ENCODE measurements around the gene TMEM150C. TPM values are rescaled to one million over a fixed set of nuclear protein-coding genes. Genes with fewer than 3 reads are reported as not detected.

Gene TMEM150C
- total RNA-seq, 1 experiment from 2014 or later, result 1.8 TPM

GRCh38 chr4:82610041-82610440 is 48.3 kb upstream of the TMEM150C start:
- in situ Hi-C loops (cut with HindIII; ENCODE audit: low pct_unique_long_range_greater_than_20kb, low sequenced_read_pairs), result no loop called here

GRCh38 chr4:82606622-82607021 is 44.8 kb upstream of the TMEM150C start:
- H3K36me3 ChIP-seq (ENCODE audit: control insufficient read depth, insufficient read depth, low read length), result no peaks in the 10 kb centered on the region
- H3K27me3 ChIP-seq (ENCODE audit: control insufficient read depth, insufficient read depth, low read length), result no peaks in the 10 kb centered on the region
- no peak for TF ChIP-seq TCF7L2 (IDR thresholded peaks at IDR 0.05; ENCODE audit: low read depth, low read length)
- TF ChIP-seq POLR2AphosphoS5 (IDR thresholded peaks at IDR 0.05; ENCODE audit: low read depth, low read length), result no peak
- no peak for TF ChIP-seq SIN3A (IDR thresholded peaks at IDR 0.05; ENCODE audit: borderline replicate concordance, insufficient read depth, low read depth, low read length)
- TF ChIP-seq CTCF (IDR thresholded peaks at IDR 0.05), result no peak
- TF ChIP-seq REST (IDR thresholded peaks at IDR 0.05; ENCODE audit: insufficient read depth in 1 of 2, low read depth in 2 of 2, low read length in 1 of 2), result no peak
- intact Hi-C loops (cut with micrococcal nuclease; ENCODE audit: unreplicated experiment) (no loop called here), in situ Hi-C loops (cut with HindIII; ENCODE audit: low pct_unique_long_range_greater_than_20kb, low sequenced_read_pairs) (no loop called here)
- ChIA-PET POLR2A (no interaction called here), CTCF (no interaction called here)
- no peak for DNase-seq (ENCODE audit: low read depth, low spot score)
- no peaks in the 10 kb centered on the region for H3K4me1 ChIP-seq (ENCODE audit: control insufficient read depth, insufficient read depth, low read length)
- no peak overlapping the region for H3K4me3 ChIP-seq (ENCODE audit: low read depth in 2 of 2, low read length in 2 of 2)
- H3K9me3 ChIP-seq (ENCODE audit: control insufficient read depth, insufficient read depth, low read depth, low read length), result no peaks in the 10 kb centered on the region
- no peak overlapping the region for H3K27ac ChIP-seq (ENCODE audit: low read length)
- ATAC-seq, result no peak
- BruUV-seq (replicated peaks), result no TSS peak

More at GRCh38 chr4:82610041-82610440, 48.3 kb upstream of the TMEM150C start:
- intact Hi-C loops (cut with micrococcal nuclease; ENCODE audit: unreplicated experiment), result no loop called here
- TF ChIP-seq CTCF (IDR thresholded peaks at IDR 0.05) (no peak), POLR2AphosphoS5 (IDR thresholded peaks at IDR 0.05; ENCODE audit: low read depth, low read length) (no peak), SIN3A (IDR thresholded peaks at IDR 0.05; ENCODE audit: borderline replicate concordance, insufficient read depth, low read depth, low read length) (no peak), TCF7L2 (IDR thresholded peaks at IDR 0.05; ENCODE audit: low read depth, low read length) (no peak), REST (IDR thresholded peaks at IDR 0.05; ENCODE audit: insufficient read depth in 1 of 2, low read depth in 2 of 2, low read length in 1 of 2) (no peak)
- H3K36me3 ChIP-seq (ENCODE audit: control insufficient read depth, insufficient read depth, low read length), result no peaks in the 10 kb centered on the region
- no TSS peak for BruUV-seq (replicated peaks)
- no peaks in the 10 kb centered on the region for H3K4me1 ChIP-seq (ENCODE audit: control insufficient read depth, insufficient read depth, low read length)
- ChIA-PET POLR2A (no interaction called here), CTCF (no interaction called here)
- no peak overlapping the region for H3K27ac ChIP-seq (ENCODE audit: low read length)
- DNase-seq (ENCODE audit: low read depth, low spot score) (no peak), ATAC-seq (no peak)
- no peak overlapping the region for H3K4me3 ChIP-seq (ENCODE audit: low read depth in 2 of 2, low read length in 2 of 2)
- H3K9me3 ChIP-seq (ENCODE audit: control insufficient read depth, insufficient read depth, low read depth, low read length), result no peaks in the 10 kb centered on the region
- H3K27me3 ChIP-seq (ENCODE audit: control insufficient read depth, insufficient read depth, low read length), result no peaks in the 10 kb centered on the region
